Fibroblast of lung (primary cell): ENCODE results near the gene ADAM29.

Source experiments
- CTCF ChIP-seq, 2 donors: IDR thresholded peaks in 1 of 2; conservative IDR thresholded peaks in 1 of 2; 1 replicate in 1 of 2; 2 replicates in 1 of 2; pipeline ENCODE4 v1.5.1; 2011 to 2012; ENCODE audit warnings: low read length in 2 of 2, control low read depth in 1 of 2, inconsistent platforms in 1 of 2, low read depth in 1 of 2, mild to moderate bottlenecking in 1 of 2
- EZH2 ChIP-seq: IDR thresholded peaks from 2 replicates; pipeline ENCODE4 v1.5.1; 2012; ENCODE audit warnings: low read length, control low read depth, mild to moderate bottlenecking; ENCODE audit errors: missing control alignments

- no peak for TF ChIP-seq CTCF (conservative IDR thresholded peaks at IDR 0.05 in 1 of 2, IDR thresholded peaks at IDR 0.05 in 1 of 2; ENCODE audit: low read depth in 1 of 2, low read length in 2 of 2)
- no peak for TF ChIP-seq EZH2
These were observed 43.3 kb upstream of the ADAM29 start for GRCh38 chr4:174874898-174875297.
